Caco-2 (cell line): ENCODE data around the gene SMIM10L2A. TPM values are rescaled to one million over a fixed set of nuclear protein-coding genes. Genes with fewer than 3 reads are reported as not detected.

ENCODE experiments used
- BruUV-seq: library from RNA; stranded (reverse); fragments of 400-500 nt; replicated peaks from 2 replicates; lab custom pipeline; 2021; lab: Mats Ljungman, UMichigan
- CTCF ChIA-PET: fragments of 300-600 bp; sonication (Branson Sonifier 250); formaldehyde crosslinking; loops from one replicate; lab custom pipeline; 2022; ENCODE audit warnings: antibody characterized with exemption; lab: Charles Lee
- POLR2A ChIA-PET: fragments of 300-600 bp; sonication (Branson Sonifier 250); formaldehyde crosslinking; loops from one replicate; lab custom pipeline; 2022; ENCODE audit warnings: antibody characterized with exemption; lab: Charles Lee
- DNase-seq, 2 experiments: peaks; one replicate each; pipeline versions ENCODE4 v3.0.0 to v3.0.0-alpha.2; 2020 to 2022
- H3K27me3 ChIP-seq: replicated peaks from 2 replicates; pipeline ENCODE4 v1.6.0; 2011; ENCODE audit warnings: low read length; ENCODE audit not compliant: control insufficient read depth, insufficient read depth
- H3K36me3 ChIP-seq: 2 replicates; pipeline ENCODE4 v1.5.1; 2011; ENCODE audit warnings: low read length; ENCODE audit not compliant: control insufficient read depth, insufficient read depth
- H3K4me1 ChIP-seq: fragments of 250-450 bp; sonication (Bioruptor Pico); 2 replicates; pipeline ENCODE4 v1.5.1; 2020; ENCODE audit warnings: mild to moderate bottlenecking
- H3K4me3 ChIP-seq: 2 replicates; pipeline ENCODE4 v1.5.1; 2011; ENCODE audit warnings: low read depth, mild to moderate bottlenecking, control low read depth, low read length
- H3K9me3 ChIP-seq: fragments of 250-450 bp; sonication (Bioruptor Pico); 2 replicates; pipeline ENCODE4 v1.5.1; 2020; ENCODE audit warnings: mild to moderate bottlenecking, moderate library complexity
- H3K27ac Mint-ChIP-seq: one replicate; pipeline ENCODE4 v1.8.0; 2022; ENCODE audit warnings: mixed read lengths; ENCODE audit not compliant: unreplicated experiment
- H3K27me3 Mint-ChIP-seq: one replicate; pipeline ENCODE4 v1.8.0; 2022; ENCODE audit warnings: mixed read lengths; ENCODE audit not compliant: insufficient read depth, unreplicated experiment
- H3K36me3 Mint-ChIP-seq: one replicate; pipeline ENCODE4 v1.8.0; 2022; ENCODE audit warnings: mild to moderate bottlenecking, mixed read lengths; ENCODE audit not compliant: insufficient read depth, unreplicated experiment
- H3K4me1 Mint-ChIP-seq: one replicate; pipeline ENCODE4 v1.8.0; 2022; ENCODE audit warnings: low read depth, mixed read lengths; ENCODE audit not compliant: unreplicated experiment
- H3K4me3 Mint-ChIP-seq: one replicate; pipeline ENCODE4 v1.8.0; 2022; ENCODE audit warnings: mild to moderate bottlenecking, moderate library complexity, mixed read lengths; ENCODE audit not compliant: unreplicated experiment
- H3K9me3 Mint-ChIP-seq: one replicate; pipeline ENCODE4 v1.8.0; 2022; ENCODE audit warnings: mixed read lengths; ENCODE audit not compliant: unreplicated experiment
- CTCF ChIP-seq, 2 experiments: fragments of 200-600 bp in 1 of 2; IDR thresholded peaks; 1 replicate in 1 of 2; 2 replicates in 1 of 2; pipeline versions ENCODE4 v1.5.1 to v1.8.0; 2011 to 2022; ENCODE audit warnings: antibody characterized with exemption in 1 of 2, control low read depth in 1 of 2, inconsistent platforms in 1 of 2, low read depth in 1 of 2, low read length in 1 of 2, mild to moderate bottlenecking in 1 of 2, moderate library complexity in 1 of 2; ENCODE audit not compliant: insufficient read depth in 1 of 2, severe bottlenecking in 1 of 2, unreplicated experiment in 1 of 2
- intact Hi-C: fragments of 100-400 bp; cut with micrococcal nuclease; formaldehyde crosslinking; loops from one replicate; pipeline ENCODE4 v1.10.0; 2022; ENCODE audit not compliant: unreplicated experiment
- total RNA-seq: library from RNA; stranded (reverse); gene quantifications from 2 replicates; pipeline ENCODE4 v1.2.3, GENCODE V29; 2022

SMIM10L2A gene
- total RNA-seq, 1 experiment from 2014 or later: 2.6 TPM

- Mint-ChIP-seq H3K4me1 (no peaks in the 10 kb centered on the region), H3K36me3 (peaks cover 6% of the 10 kb centered on the region)
- CTCF ChIA-PET: no interaction called here
These were observed 10.1 kb downstream of the SMIM10L2A start for GRCh38 chrX:135431886-135432285.

GRCh38 chrX:135432453-135432852 is 10.7 kb downstream of the SMIM10L2A start:
- BruUV-seq: no TSS peak
- no peak overlapping the region for H3K27ac Mint-ChIP-seq
- peaks cover 10% of the 10 kb centered on the region for H3K27me3 Mint-ChIP-seq
- no peaks in the 10 kb centered on the region for H3K4me1 ChIP-seq
- no peaks in the 10 kb centered on the region for H3K9me3 Mint-ChIP-seq
- no peak overlapping the region for H3K4me3 Mint-ChIP-seq
- H3K27me3 ChIP-seq: no peaks in the 10 kb centered on the region
- no peak for TF ChIP-seq CTCF (IDR thresholded peaks at IDR 0.05; ENCODE audit: insufficient read depth in 1 of 2, low read depth in 1 of 2, low read length in 1 of 2, severe bottlenecking in 1 of 2, unreplicated experiment in 1 of 2)
- no peak overlapping the region for H3K4me3 ChIP-seq
- POLR2A ChIA-PET: no interaction called here
- no peaks in the 10 kb centered on the region for H3K4me1 Mint-ChIP-seq
- H3K36me3 ChIP-seq: no peaks in the 10 kb centered on the region
- H3K9me3 ChIP-seq: no peaks in the 10 kb centered on the region
- DNase-seq: no peak
- intact Hi-C loops: no loop called here
- CTCF ChIA-PET: no interaction called here
- peaks cover 6% of the 10 kb centered on the region for H3K36me3 Mint-ChIP-seq

More at GRCh38 chrX:135431886-135432285, 10.1 kb downstream of the SMIM10L2A start:
- no peaks in the 10 kb centered on the region for H3K36me3 ChIP-seq
- Mint-ChIP-seq H3K4me3 (no peak overlapping the region), H3K27me3 (peaks cover 10% of the 10 kb centered on the region), H3K9me3 (no peaks in the 10 kb centered on the region), H3K27ac (no peak overlapping the region)
- DNase-seq: no peak
- no peaks in the 10 kb centered on the region for H3K4me1 ChIP-seq
- BruUV-seq: no TSS peak
- no peaks in the 10 kb centered on the region for H3K27me3 ChIP-seq
- TF ChIP-seq CTCF (IDR thresholded peaks at IDR 0.05; ENCODE audit: insufficient read depth in 1 of 2, low read depth in 1 of 2, low read length in 1 of 2, severe bottlenecking in 1 of 2, unreplicated experiment in 1 of 2): no peak
- intact Hi-C loops: no loop called here
- H3K4me3 ChIP-seq: no peak overlapping the region
- POLR2A ChIA-PET: no interaction called here
- H3K9me3 ChIP-seq: no peaks in the 10 kb centered on the region

- TF ChIP-seq CTCF (IDR thresholded peaks at IDR 0.05; ENCODE audit: insufficient read depth in 1 of 2, low read depth in 1 of 2, low read length in 1 of 2, severe bottlenecking in 1 of 2, unreplicated experiment in 1 of 2): no peak
- intact Hi-C loops: no loop called here
- POLR2A ChIA-PET: no interaction called here
- Mint-ChIP-seq H3K27me3 (peaks cover 10% of the 10 kb centered on the region), H3K27ac (no peak overlapping the region), H3K36me3 (peaks cover 6% of the 10 kb centered on the region), H3K9me3 (no peaks in the 10 kb centered on the region), H3K4me1 (no peaks in the 10 kb centered on the region), H3K4me3 (no peak overlapping the region)
- Histone ChIP-seq H3K4me1 (no peaks in the 10 kb centered on the region), H3K9me3 (no peaks in the 10 kb centered on the region), H3K4me3 (no peak overlapping the region), H3K27me3 (no peaks in the 10 kb centered on the region), H3K36me3 (no peaks in the 10 kb centered on the region)
- no peak for DNase-seq
- no TSS peak for BruUV-seq
- CTCF ChIA-PET: no interaction called here
These were observed 11.3 kb downstream of the SMIM10L2A start for GRCh38 chrX:135432881-135433521.
